LNCAP (cell line): Measurements from ENCODE around the gene CPLX1.

Source experiments
- CTCF ChIP-seq: fragments of 450-650 bp; IDR thresholded peaks from 2 replicates; pipeline ENCODE4 v1.5.1; 2017; ENCODE audit warnings: mild to moderate bottlenecking

Gene CPLX1

GRCh38 chr4:808860-809570 is 16.9 kb downstream of the CPLX1 start:
- TF ChIP-seq CTCF = no peak

- TF ChIP-seq CTCF = no peak
These were observed 18.1 kb downstream of the CPLX1 start for GRCh38 chr4:807792-808191.

- TF ChIP-seq CTCF = no peak
These were observed 21.1 kb downstream of the CPLX1 start for GRCh38 chr4:804804-805203.

GRCh38 chr4:803884-804283 is 22.0 kb downstream of the CPLX1 start:
- TF ChIP-seq CTCF = no peak

GRCh38 chr4:801436-802124 is 24.3 kb downstream of the CPLX1 start:
- no peak for TF ChIP-seq CTCF

GRCh38 chr4:797066-797465 is 28.9 kb downstream of the CPLX1 start:
- no peak for TF ChIP-seq CTCF

- no peak for TF ChIP-seq CTCF
These were observed 29.7 kb downstream of the CPLX1 start for GRCh38 chr4:796206-796605.
